Stimulated activated effector memory CD8-positive, alpha-beta T cell treated with anti-CD3 and anti-CD28 coated beads, Interleukin-12 subunit alpha, Interleukin-12 subunit beta, amount 100 ng/mL, for 72 hours (primary cell): ENCODE results near the gene BBC3.
"Not testable (repeated sequence)": the region's sequence is repeated elsewhere in the genome, so short reads cannot be mapped to it uniquely, and the experiment has no call there.

Experiments used
- ATAC-seq: fragments of 150-1000 bp; cut with Tn5 transposase; 2 replicates; pipeline ENCODE4 v1.10.0; 2021
- DNase-seq, 2 donors: peaks; one replicate each; pipeline ENCODE4 v3.0.0; 2021 to 2022; ENCODE audit warnings: low spot score in 2 of 2
- H3K27ac Mint-ChIP-seq: one replicate; pipeline ENCODE4 v1.8.0; 2022; ENCODE audit warnings: mild to moderate bottlenecking, mixed read lengths
- H3K36me3 Mint-ChIP-seq: one replicate; pipeline ENCODE4 v1.8.0; 2022; ENCODE audit warnings: mild to moderate bottlenecking, mixed read lengths
- H3K4me1 Mint-ChIP-seq: one replicate; pipeline ENCODE4 v1.8.0; 2022; ENCODE audit warnings: mixed read lengths
- H3K4me3 Mint-ChIP-seq: one replicate; pipeline ENCODE4 v1.8.0; 2022; ENCODE audit warnings: mild to moderate bottlenecking, mixed read lengths
- H3K9me3 Mint-ChIP-seq: one replicate; pipeline ENCODE4 v1.8.0; 2022; ENCODE audit warnings: mixed read lengths

Gene BBC3

DNA sequence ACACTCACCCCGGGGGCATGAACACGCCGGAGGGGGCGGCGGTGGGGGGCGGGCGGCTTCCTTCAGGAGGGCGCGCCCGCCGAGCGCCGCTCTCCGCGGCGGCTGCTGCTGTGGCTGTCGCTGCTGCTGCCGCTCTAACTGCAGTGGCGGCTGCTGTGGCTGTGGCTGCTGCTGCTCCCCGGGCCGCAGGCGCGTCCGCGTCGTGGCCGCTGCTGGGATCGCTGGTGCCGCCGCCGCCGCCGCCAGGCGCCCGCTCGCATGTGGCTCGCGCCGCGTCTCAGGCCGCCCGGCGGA is at the start of gene BBC3:
Gene BBC3 (minus strand): TSS at position 279 of the 294 bp plus-strand sequence. CDS start 2,768 bp downstream, outside the sequence.
- DNase-seq (no peak), ATAC-seq (no peak)
- H3K4me3 Mint-ChIP-seq: no peak within 1 kb of the TSS
- H3K27ac Mint-ChIP-seq: peak within 1 kb of the TSS; percentile 46
- no peaks in the 10 kb centered on the region for H3K9me3 Mint-ChIP-seq
- H3K36me3 Mint-ChIP-seq: peaks cover 27% of the 10 kb centered on the region
- peaks cover 26% of the 10 kb centered on the region for H3K4me1 Mint-ChIP-seq

DNA sequence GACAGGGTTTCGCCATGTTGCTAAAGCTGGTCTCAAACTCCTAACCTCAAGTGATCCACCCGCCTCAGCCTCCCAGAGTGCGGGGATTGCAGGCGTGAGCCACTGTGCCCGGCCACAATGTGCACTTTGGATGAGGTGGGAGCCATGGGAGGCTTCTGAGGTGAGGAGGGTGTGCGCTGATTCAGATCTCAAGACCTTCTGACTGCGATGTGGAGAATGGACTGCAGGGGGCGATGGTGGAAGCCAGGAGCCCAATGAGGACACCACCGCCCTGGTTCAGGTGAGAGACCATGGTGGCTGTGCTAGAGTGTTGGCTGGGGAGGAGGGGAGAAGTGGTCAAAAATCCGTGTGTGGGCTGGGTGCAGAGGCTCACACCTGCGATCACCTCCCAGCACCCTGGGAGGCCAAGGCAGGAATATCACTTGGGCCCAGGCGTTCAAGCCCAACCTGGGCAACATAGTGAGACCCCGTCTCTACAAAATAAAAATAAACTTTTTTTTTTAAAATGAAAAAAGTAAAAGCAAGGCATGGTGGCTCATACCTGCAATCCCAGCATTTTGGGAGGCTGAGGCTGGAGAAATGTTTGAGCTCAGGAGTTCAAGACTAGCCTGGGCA is 49.3 kb upstream of the BBC3 start:
- H3K27ac Mint-ChIP-seq: no peak overlapping the region
- peak; percentile 65 for ATAC-seq
- H3K36me3 Mint-ChIP-seq: peaks cover 30% of the 10 kb centered on the region
- H3K9me3 Mint-ChIP-seq: no peaks in the 10 kb centered on the region
- no peak overlapping the region for H3K4me3 Mint-ChIP-seq
- peaks cover 39% of the 10 kb centered on the region for H3K4me1 Mint-ChIP-seq
- peak; percentile 51 to 83 for DNase-seq

DNA sequence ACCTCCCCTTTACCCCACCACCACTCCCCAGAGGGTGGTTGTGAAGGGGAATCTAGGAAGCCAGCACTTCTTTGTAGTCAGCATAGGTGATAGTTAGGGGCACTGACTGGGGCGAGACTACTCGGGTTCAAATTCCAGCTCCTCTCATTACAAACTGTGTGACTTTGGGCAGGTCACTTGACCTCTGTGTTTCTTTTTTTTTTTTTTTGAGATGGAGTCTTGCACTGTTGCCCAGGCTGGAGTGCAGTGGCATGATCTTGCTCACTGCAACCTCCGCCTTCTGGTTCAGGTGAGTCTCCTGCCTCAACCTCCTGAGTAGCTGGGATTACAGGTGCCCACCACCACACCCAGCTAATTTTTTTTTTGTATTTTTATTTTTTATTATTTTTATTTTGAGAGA is 45.5 kb upstream of the BBC3 start:
- not testable (repeated sequence) for H3K27ac Mint-ChIP-seq
- peaks cover 42% of the 10 kb centered on the region for H3K4me1 Mint-ChIP-seq

DNA sequence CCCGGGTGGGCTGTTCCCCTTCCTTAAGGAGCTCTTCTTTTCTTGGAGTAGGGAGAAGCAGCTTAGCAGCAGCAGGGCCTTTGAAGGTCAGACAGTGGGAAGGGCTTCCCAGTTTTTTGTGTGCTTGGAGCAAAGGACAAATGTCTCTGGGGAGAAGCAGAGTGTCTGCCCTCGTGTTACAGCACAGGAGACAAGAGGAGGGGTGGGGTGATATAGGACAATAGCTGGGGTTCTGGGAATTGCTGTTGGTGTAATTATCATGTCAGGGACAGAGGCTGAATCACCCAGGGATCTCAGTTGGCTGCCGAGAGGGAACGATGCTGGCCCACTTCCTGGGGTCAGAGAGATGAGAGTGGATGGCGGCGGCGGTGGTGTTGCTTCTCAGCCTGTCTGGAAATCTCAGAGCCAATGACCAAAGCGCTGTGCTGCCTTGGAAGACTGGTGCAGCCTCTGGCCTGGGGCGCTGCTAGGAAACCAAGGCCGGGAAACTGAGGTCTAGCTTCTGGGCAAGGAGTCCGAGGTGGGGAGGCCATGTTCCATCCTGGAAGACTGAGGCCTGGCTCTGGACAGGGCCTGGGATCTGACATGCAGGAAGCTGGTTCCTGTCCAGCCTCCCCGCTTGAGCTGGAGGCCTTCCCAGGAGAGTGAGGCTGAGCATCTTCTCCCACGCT is 44.9 kb upstream of the BBC3 start:
- Mint-ChIP-seq H3K36me3 (peaks cover 66% of the 10 kb centered on the region), H3K4me3 (peak overlapping the region; percentile 94), H3K27ac (peak overlapping the region; percentile 86), H3K4me1 (peaks cover 42% of the 10 kb centered on the region), H3K9me3 (no peaks in the 10 kb centered on the region)
- DNase-seq: no peak
- no peak for ATAC-seq

More for the DNA sequence above, 45.5 kb upstream of the BBC3 start:
- not testable (repeated sequence) for DNase-seq, H3K9me3 Mint-ChIP-seq, ATAC-seq
- Mint-ChIP-seq H3K4me3 (peak overlapping the region; percentile 94), H3K36me3 (peaks cover 60% of the 10 kb centered on the region)

GRCh38 chr19:47274891-47275761 is 44.1 kb upstream of the BBC3 start:
- Mint-ChIP-seq H3K27ac (peak overlapping the region; percentile 97), H3K4me3 (peak overlapping the region; percentile 94), H3K4me1 (peaks cover 40% of the 10 kb centered on the region), H3K36me3 (peaks cover 68% of the 10 kb centered on the region), H3K9me3 (no peaks in the 10 kb centered on the region)
- ATAC-seq (peak; percentile 50), DNase-seq (no peak)

GRCh38 chr19:47274071-47274890 is 43.3 kb upstream of the BBC3 start, which contains the start of gene INAFM1:
INAFM1 (plus strand) TSS chr19:47274885; CDS start chr19:47274920, 35 bp downstream.
- H3K4me3 Mint-ChIP-seq: peak within 1 kb of the TSS; percentile 94
- peak; percentile 80 for ATAC-seq
- peak; percentile 100 for DNase-seq
- peaks cover 32% of the 10 kb centered on the region for H3K4me1 Mint-ChIP-seq
- peaks cover 68% of the 10 kb centered on the region for H3K36me3 Mint-ChIP-seq
- peak within 1 kb of the TSS; percentile 97 for H3K27ac Mint-ChIP-seq
- no peaks in the 10 kb centered on the region for H3K9me3 Mint-ChIP-seq

- H3K27ac Mint-ChIP-seq: peak overlapping the region; percentile 97
- H3K9me3 Mint-ChIP-seq: no peaks in the 10 kb centered on the region
- peak overlapping the region; percentile 94 for H3K4me3 Mint-ChIP-seq
- peaks cover 69% of the 10 kb centered on the region for H3K36me3 Mint-ChIP-seq
- ATAC-seq: peak; percentile 85
- peaks cover 32% of the 10 kb centered on the region for H3K4me1 Mint-ChIP-seq
- DNase-seq: peak; percentile 77 to 95
These were observed 42.5 kb upstream of the BBC3 start for GRCh38 chr19:47273313-47274070.

GRCh38 chr19:47272448-47273312 is 41.7 kb upstream of the BBC3 start:
- ATAC-seq: no peak
- peak overlapping the region; percentile 97 for H3K27ac Mint-ChIP-seq
- peaks cover 27% of the 10 kb centered on the region for H3K4me1 Mint-ChIP-seq
- peaks cover 77% of the 10 kb centered on the region for H3K36me3 Mint-ChIP-seq
- H3K4me3 Mint-ChIP-seq: peak overlapping the region; percentile 94
- no peak for DNase-seq
- H3K9me3 Mint-ChIP-seq: no peaks in the 10 kb centered on the region

GRCh38 chr19:47271949-47272348 is 41.0 kb upstream of the BBC3 start:
- ATAC-seq: no peak
- Mint-ChIP-seq H3K27ac (peak overlapping the region; percentile 97), H3K36me3 (peaks cover 85% of the 10 kb centered on the region), H3K4me1 (peaks cover 25% of the 10 kb centered on the region), H3K4me3 (peak overlapping the region; percentile 94), H3K9me3 (no peaks in the 10 kb centered on the region)
- DNase-seq: no peak

GRCh38 chr19:47270408-47270807 is 39.4 kb upstream of the BBC3 start:
- peaks cover 88% of the 10 kb centered on the region for H3K36me3 Mint-ChIP-seq
- peaks cover 18% of the 10 kb centered on the region for H3K4me1 Mint-ChIP-seq
- H3K4me3 Mint-ChIP-seq: no peak overlapping the region
- no peak for ATAC-seq
- H3K9me3 Mint-ChIP-seq: no peaks in the 10 kb centered on the region
- H3K27ac Mint-ChIP-seq: peak overlapping the region; percentile 30
- DNase-seq: no peak

DNA sequence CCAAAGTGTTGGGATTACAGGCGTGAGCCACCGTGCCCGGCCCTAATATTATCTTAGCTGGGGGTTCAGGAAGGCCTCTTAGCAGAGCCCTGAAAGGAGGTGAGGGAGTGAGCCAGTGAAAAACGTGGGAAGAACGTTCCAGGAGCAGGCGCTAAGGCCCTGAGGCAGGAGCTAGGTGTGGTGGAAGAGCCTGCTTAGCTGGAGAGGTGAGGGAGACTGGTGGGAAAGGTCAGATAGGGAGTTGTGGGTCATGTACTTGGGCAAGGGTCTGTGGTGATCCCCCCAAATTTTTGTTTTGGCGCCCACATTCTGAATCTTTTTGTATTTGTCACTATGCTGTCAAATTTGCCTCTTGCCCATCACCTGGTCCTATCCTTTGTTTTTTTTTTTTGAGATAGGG is 38.6 kb upstream of the BBC3 start:
- no peak overlapping the region for H3K27ac Mint-ChIP-seq
- H3K36me3 Mint-ChIP-seq: peaks cover 91% of the 10 kb centered on the region
- H3K4me1 Mint-ChIP-seq: peaks cover 14% of the 10 kb centered on the region
- H3K9me3 Mint-ChIP-seq: no peaks in the 10 kb centered on the region
- ATAC-seq (no peak), DNase-seq (no peak)
- H3K4me3 Mint-ChIP-seq: no peak overlapping the region

- Mint-ChIP-seq H3K4me1 (peaks cover 13% of the 10 kb centered on the region), H3K4me3 (no peak overlapping the region), H3K27ac (no peak overlapping the region), H3K9me3 (no peaks in the 10 kb centered on the region), H3K36me3 (peaks cover 90% of the 10 kb centered on the region)
- DNase-seq (no peak), ATAC-seq (no peak)
These were observed 37.0 kb upstream of the BBC3 start for GRCh38 chr19:47268028-47268427.

- DNase-seq: no peak
- no peak for ATAC-seq
- H3K9me3 Mint-ChIP-seq: no peaks in the 10 kb centered on the region
- no peak overlapping the region for H3K4me3 Mint-ChIP-seq
- H3K36me3 Mint-ChIP-seq: peaks cover 90% of the 10 kb centered on the region
- no peak overlapping the region for H3K27ac Mint-ChIP-seq
- peaks cover 6% of the 10 kb centered on the region for H3K4me1 Mint-ChIP-seq
These were observed 36.4 kb upstream of the BBC3 start for GRCh38 chr19:47267350-47267759.
